GM10248 (cell line): ENCODE results near the gene TAF6.

Experiments used
- CTCF ChIA-PET: fragments of 300-600 bp; sonication (Branson Sonifier 250); formaldehyde crosslinking; extraction: SDS; loops from one replicate; lab custom pipeline; 2021; ENCODE audit warnings: antibody characterized with exemption; lab: Yijun Ruan, JAX
- POLR2A ChIA-PET: fragments of 350-650 bp; sonication (Branson Sonifier 250); formaldehyde crosslinking; extraction: SDS; loops from one replicate; lab custom pipeline; 2020; ENCODE audit warnings: antibody characterized with exemption; lab: Yijun Ruan, JAX
- DNase-seq: peaks from one replicate; pipeline ENCODE4 v3.0.0; 2012; ENCODE audit errors: extremely low spot score
- CTCF ChIP-seq: IDR thresholded peaks from 2 replicates; pipeline ENCODE4 v1.5.1; 2012; ENCODE audit warnings: mild to moderate bottlenecking, low read depth; ENCODE audit errors: extremely low read depth, missing control alignments, control extremely low read depth

The TAF6 gene

DNA sequence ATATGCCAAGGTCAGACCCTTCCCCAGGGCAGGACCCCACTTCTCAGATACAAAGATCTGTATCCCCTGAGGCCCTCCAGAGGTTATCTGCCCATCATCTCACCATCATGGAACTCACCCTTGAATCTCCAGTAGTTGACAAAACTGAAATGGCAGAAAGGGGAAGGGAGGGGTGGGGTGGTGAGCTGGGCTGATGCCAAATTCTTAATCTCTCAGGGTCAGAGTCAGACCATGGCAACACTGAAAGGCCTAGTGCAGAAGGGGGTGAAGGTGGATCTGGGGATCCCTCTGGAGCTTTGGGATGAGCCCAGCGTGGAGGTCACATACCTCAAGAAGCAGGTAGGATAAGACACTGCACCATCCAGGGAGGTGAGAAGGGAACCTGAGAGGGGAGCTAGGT is 3.4 kb upstream of the TAF6 start:
- POLR2A ChIA-PET = no interaction called here
- CTCF ChIA-PET = interaction anchor here (0.7 to 6.3 kb wide), 3 partner anchors 10 to 100 kb away, joined by 3 to 53 read pairs (median 3); no protein-coding TSS in a partner anchor
- TF ChIP-seq CTCF = no peak

DNA sequence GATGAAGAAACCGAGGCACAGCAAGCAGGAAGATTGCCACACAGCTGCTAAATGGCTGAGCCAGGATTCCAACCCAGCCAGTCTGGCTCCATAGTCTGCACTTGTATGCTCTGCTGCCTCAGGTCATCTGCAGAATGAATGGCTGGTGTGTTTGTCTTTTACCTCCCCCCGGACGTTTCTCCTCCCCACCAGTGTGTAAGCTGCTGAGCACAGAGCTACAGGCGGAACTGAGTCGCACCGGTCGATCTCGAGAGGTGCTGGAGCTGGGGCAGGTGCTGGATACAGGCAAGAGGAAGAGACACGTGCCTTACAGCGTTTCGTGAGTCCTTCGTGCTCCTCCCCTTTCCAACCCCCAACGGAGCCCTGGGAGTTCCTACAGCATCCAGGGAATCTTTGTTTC is 2.9 kb upstream of the TAF6 start:
- POLR2A ChIA-PET = no interaction called here
- TF ChIP-seq CTCF = no peak
- CTCF ChIA-PET = interaction anchor here (0.7 to 6.3 kb wide), 2 partner anchors 10 to 100 kb away, joined by 3 to 53 read pairs; no protein-coding TSS in a partner anchor
- no peak for DNase-seq

More for the DNA sequence above, 3.4 kb upstream of the TAF6 start:
- no peak for DNase-seq

DNA sequence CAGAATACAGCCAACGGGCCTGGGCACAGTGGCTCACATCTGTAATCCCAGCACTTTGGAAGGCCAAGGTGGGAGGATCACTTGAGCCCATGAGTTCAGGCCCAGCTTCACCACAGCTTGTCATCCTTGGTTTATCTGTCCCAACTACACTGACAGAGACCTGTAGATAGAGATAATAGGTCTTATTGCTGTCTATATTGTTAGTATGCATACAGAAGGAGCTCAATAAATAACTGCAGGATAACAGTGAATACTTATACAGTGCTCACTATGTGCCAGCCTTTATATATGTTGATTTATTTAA is 1.5 kb upstream of the TAF6 start:
- CTCF ChIA-PET = interaction anchor here (6.3 kb wide), 1 partner anchor 12 kb away, joined by 53 read pairs; no protein-coding TSS in a partner anchor
- POLR2A ChIA-PET = no interaction called here
- TF ChIP-seq CTCF = no peak
- DNase-seq = no peak

DNA sequence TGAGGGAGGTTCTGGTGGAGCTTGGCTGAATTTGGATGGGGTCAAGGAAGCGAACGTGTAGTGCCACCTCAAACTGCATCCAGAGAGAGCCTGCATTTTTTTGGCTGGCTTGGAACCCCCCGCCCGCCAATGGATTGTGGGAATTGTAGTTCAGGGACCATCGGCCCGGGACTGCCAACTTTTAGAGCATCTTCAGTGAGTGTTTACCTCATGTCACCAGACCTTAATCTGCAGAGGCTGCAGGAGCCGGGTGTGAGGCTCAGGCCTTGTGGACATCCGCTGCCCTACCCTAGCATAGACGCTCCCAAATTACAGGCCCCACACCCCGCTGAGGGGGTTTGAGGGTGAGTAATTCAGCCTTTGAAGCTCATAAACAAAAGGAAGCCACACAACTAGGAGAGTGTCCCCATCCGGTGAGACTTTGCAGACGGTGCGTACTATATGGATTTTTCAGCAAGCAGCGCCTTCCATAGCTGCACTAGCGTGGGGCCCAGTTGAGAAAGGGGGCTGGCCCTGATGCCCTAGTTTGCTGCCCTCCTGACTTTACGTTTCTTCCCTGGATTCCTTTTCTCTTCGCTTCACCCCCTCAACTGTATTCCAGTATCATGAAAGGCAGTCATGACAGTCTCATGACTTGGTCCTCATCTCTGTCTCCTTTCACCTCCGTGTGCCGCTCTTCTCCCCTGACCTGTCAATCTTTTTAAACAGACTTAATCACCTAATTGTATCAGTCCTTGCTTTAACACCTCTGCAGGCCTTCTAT is 993 bp upstream of the TAF6 start:
- no peak for TF ChIP-seq CTCF
- ChIA-PET CTCF (interaction anchor here (6.3 kb wide), 1 partner anchor 12 kb away, joined by 53 read pairs; no protein-coding TSS in a partner anchor), POLR2A (no interaction called here)
- DNase-seq = no peak

DNA sequence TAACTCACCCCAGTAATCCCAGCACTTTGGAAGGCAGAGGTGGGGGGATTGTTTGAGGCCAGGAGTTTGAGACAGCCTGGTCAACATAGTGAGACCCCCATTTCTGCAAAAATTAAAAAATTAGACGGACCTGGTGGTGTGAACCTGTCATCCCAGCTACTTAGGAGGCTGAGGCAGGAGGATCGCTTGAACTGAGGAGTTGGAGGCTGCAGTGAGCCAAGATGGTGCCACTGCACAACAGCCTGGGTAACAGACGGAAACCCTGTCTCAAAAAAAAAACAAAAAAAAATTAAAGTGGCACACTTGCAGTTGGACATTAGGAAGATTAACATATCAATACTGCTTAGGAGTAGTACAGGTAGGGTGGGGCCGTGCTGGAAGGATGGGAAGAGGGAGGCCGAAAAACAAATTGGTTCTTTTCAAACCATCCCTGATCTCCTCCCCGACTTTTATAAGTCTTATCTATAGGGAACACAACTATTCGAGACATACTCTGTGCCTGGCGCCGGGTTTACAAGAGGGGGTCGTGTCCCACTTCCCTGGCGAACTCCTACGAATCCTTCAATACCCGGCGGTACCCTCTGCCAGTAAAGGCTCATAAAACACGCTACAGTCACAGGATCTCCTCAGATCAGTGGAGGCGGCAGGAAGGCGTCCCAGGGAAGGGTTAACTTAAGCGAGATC is 628 bp downstream of the TAF6 start:
- TF ChIP-seq CTCF = no peak
- no peak for DNase-seq
- ChIA-PET CTCF (no interaction called here), POLR2A (no interaction called here)

DNA sequence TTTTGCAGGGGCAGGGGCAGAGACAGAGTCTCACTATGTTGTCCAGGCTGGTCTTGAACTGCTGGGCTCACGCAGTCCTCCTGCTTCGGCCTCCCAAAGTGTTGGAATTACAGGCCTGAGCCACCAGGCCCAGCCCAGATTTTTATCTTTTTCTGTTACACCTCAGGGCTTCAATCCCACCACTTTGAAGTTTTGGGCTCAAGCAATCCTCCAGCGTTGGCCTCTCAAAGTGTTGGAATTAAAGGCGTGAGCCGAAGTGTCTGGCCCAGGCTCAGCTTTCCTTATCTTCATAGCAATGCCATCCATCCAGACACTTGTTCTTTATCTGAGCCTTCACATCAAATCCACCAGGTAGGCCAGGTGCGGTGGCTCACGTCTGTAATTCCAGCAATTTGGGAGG is 4.1 kb downstream of the TAF6 start:
- no peak for TF ChIP-seq CTCF
- DNase-seq = no peak
- ChIA-PET POLR2A (no interaction called here), CTCF (interaction anchor here (1.2 to 2.7 kb wide), 3 partner anchors 10 to 17 kb away, joined by 3 to 9 read pairs (median 5); no protein-coding TSS in a partner anchor)
